Loucy (cell line): ENCODE data around the gene LPIN2.

Experiments
- CTCF ChIP-seq: fragments of 200-600 bp; sonication (generic); conservative IDR thresholded peaks from 2 replicates; pipeline ENCODE4 v1.5.1; 2014; ENCODE audit warnings: mild to moderate bottlenecking, antibody characterized with exemption, low read length
- EZH2phosphoT487 ChIP-seq: fragments of 200-600 bp; IDR thresholded peaks from 2 replicates; pipeline ENCODE4 v1.6.1; 2018; ENCODE audit warnings: antibody characterized with exemption, mild to moderate bottlenecking, moderate library complexity, borderline replicate concordance

- TF ChIP-seq CTCF = no peak
- TF ChIP-seq EZH2phosphoT487 = no peak
Observed at GRCh38 chr18:2994020-2994589, 18.8 kb downstream of the LPIN2 start.
